ENCODE data around the gene SULT4A1. TPM values are rescaled to one million over a fixed set of nuclear protein-coding genes. Genes with fewer than 3 reads are reported as not detected.
A peak's percentile ranks its signal among the peaks of the same experiment; 100 is the strongest.

Gene SULT4A1
- total RNA-seq, 1 experiment from 2014 or later: 8.4 TPM

GRCh38 chr22:43812149-43812842 lies 50.0 kb downstream of the SULT4A1 start, which contains the start of gene EFCAB6 (continued):
- TF ChIP-seq REST (IDR thresholded peaks at IDR 0.05; ENCODE audit: low read depth) (no peak), YY1 (IDR thresholded peaks at IDR 0.05; ENCODE audit: extremely low read depth, insufficient replicate concordance, low read depth, low read length) (no peak)

DNA sequence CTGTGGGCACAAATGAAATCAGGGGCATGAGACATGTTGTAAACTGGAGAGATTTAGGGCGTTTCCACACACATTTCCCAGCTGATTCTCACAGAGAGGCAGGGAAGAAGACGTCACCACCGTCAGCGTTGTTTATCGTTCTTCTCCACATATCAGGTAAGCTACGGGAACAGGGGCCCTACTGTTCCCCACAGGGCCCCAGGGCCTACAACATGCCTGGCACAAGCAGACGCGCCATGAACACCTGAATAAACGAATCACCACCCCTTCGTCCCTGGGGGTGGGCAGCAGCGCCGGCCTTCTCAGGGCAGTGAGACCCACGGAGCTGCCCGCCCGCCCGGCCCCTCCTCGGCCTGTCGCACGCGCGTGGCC lies 50.5 kb downstream of the SULT4A1 start:
- Histone ChIP-seq H3K9ac (ENCODE audit: low read length) (peak overlapping the region; percentile 69), H3K9me2 (ENCODE audit: insufficient read depth) (no peaks in the 10 kb centered on the region), H3K27ac (ENCODE audit: low read depth, low read length) (no peak overlapping the region), H3K4me2 (ENCODE audit: low read length) (peak overlapping the region; percentile 70), H3K9me3 (ENCODE audit: control insufficient read depth in 1 of 2, insufficient read depth in 1 of 2, low read depth in 1 of 2, low read length in 2 of 2) (no peaks in the 10 kb centered on the region), H3K27me3 (ENCODE audit: insufficient read depth, low read length) (peaks cover 12% of the 10 kb centered on the region; the same call in 1 of the 2 replicates), H3K4me1 (ENCODE audit: control insufficient read depth in 1 of 2, insufficient read depth in 2 of 2, low read length in 2 of 2) (peaks cover 0 to 17% of the 10 kb centered on the region in 2 experiments; a peak in 1 of 4 replicates), H4K20me1 (ENCODE audit: insufficient read depth) (no peaks in the 10 kb centered on the region), H2AFZ (ENCODE audit: low read depth, low read length, poor library complexity, severe bottlenecking) (no peak overlapping the region), H3K36me3 (ENCODE audit: control insufficient read depth in 1 of 2, insufficient read depth in 2 of 2, low read length in 2 of 2) (no peaks in the 10 kb centered on the region), H3K4me3 (replicated peaks in 1 of 2; ENCODE audit: low read depth in 1 of 2, low read length in 2 of 2) (peak overlapping the region; percentile 60 to 63), H3K79me2 (ENCODE audit: insufficient read depth, low read length) (0 out of 2 replicates have a peak, but pooled peaks cover 8% of the 10 kb centered on the region)
- POLR2A ChIA-PET: no interaction called here
- intact Hi-C loops (cut with micrococcal nuclease): no loop called here
- ATAC-seq (peak; percentile 58), DNase-seq (ENCODE audit: low read depth, low spot score) (no peak)
- no TSS peak for BruUV-seq (replicated peaks)
- TF ChIP-seq, protein P1, sequence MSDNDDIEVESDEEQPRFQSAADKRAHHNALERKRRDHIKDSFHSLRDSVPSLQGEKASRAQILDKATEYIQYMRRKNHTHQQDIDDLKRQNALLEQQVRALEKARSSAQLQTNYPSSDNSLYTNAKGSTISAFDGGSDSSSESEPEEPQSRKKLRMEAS (IDR thresholded peaks at IDR 0.05): no peak
- TF ChIP-seq CBX3 (IDR thresholded peaks at IDR 0.05; ENCODE audit: low read depth) (no peak), CTCF (IDR thresholded peaks at IDR 0.05 in 2 of 3, conservative IDR thresholded peaks at IDR 0.05 in 1 of 3; ENCODE audit: borderline replicate concordance in 1 of 3, insufficient read depth in 1 of 3, low read depth in 2 of 3, low read length in 2 of 3) (no peak), EZH2 (IDR thresholded peaks at IDR 0.05) (no peak), POLR2AphosphoS5 (IDR thresholded peaks at IDR 0.05; ENCODE audit: low read depth, low read length) (no peak), ZFX (IDR thresholded peaks at IDR 0.05) (no peak), ZNF274 (IDR thresholded peaks at IDR 0.05; ENCODE audit: low read depth, low read length) (no peak), ZBTB33 (IDR thresholded peaks at IDR 0.05; ENCODE audit: extremely low read depth, insufficient replicate concordance, low read length) (no peak), EGR1 (IDR thresholded peaks at IDR 0.05; ENCODE audit: low read depth) (no peak), YY1 (IDR thresholded peaks at IDR 0.05; ENCODE audit: extremely low read depth, insufficient replicate concordance, low read depth, low read length) (no peak), EZH2phosphoT487 (IDR thresholded peaks at IDR 0.05; ENCODE audit: borderline replicate concordance) (no peak), ELF1 (IDR thresholded peaks at IDR 0.05; ENCODE audit: borderline replicate concordance, low read depth) (no peak), POLR2A (IDR thresholded peaks at IDR 0.05; ENCODE audit: borderline replicate concordance, extremely low read depth, insufficient read depth, insufficient read length) (no peak), JUND (IDR thresholded peaks at IDR 0.05) (no peak)
- CTCF ChIA-PET: interaction anchor here (0.8 kb wide), 1 partner anchor 71 kb away, joined by 3 read pairs; no protein-coding TSS in a partner anchor
- RAD21 ChIA-PET (ENCODE audit: low non-redundant PET in 1 of 2, low total read pairs in 2 of 2, uncharacterized antibody in 2 of 2, unreplicated experiment in 2 of 2): interaction anchor here in 1 of 2 experiments (0.6 kb wide), 1 partner anchor 8 kb away, joined by 3 read pairs; no protein-coding TSS in a partner anchor

Measured in HCT116 (cell line).